Esophagus squamous epithelium (tissue), 5 donors: ENCODE measurements around the gene CCND1. TPM values are rescaled to one million over a fixed set of nuclear protein-coding genes. Genes with fewer than 3 reads are reported as not detected.

Source experiments
- DNase-seq: peaks from one replicate; lab custom pipeline; 2025; lab: John Stamatoyannopoulos, UW
- H3K27ac ChIP-seq, 4 donors: fragments of 200-600 bp; sonication (generic); one replicate each; pipeline ENCODE4 v1.5.1; 2016 to 2019; ENCODE audit warnings: mild to moderate bottlenecking in 1 of 4
- H3K27me3 ChIP-seq, 4 donors: fragments of 200-600 bp; sonication (generic); 1 replicate in 3 of 4; 2 replicates in 1 of 4; pipeline versions ENCODE4 v1.5.1 to v1.6.0; 2017 to 2021; ENCODE audit warnings: antibody characterized with exemption in 1 of 4
- H3K36me3 ChIP-seq, 3 donors: fragments of 200-600 bp; sonication (generic); one replicate each; pipeline ENCODE4 v1.5.1; 2016 to 2019
- H3K4me1 ChIP-seq, 3 donors: fragments of 200-600 bp; sonication (generic); one replicate each; pipeline ENCODE4 v1.5.1; 2017 to 2019
- H3K4me3 ChIP-seq, 4 donors: fragments of 200-600 bp; sonication (generic); 1 replicate in 3 of 4; 2 replicates in 1 of 4; pipeline ENCODE4 v1.5.1; 2016 to 2019; ENCODE audit warnings: mild to moderate bottlenecking in 2 of 4, moderate library complexity in 1 of 4
- H3K9me3 ChIP-seq, 3 donors: fragments of 200-600 bp; sonication (generic); one replicate each; pipeline ENCODE4 v1.5.1; 2016 to 2019
- POLR2A ChIP-seq, 4 donors: fragments of 450-650 bp; IDR thresholded peaks; one replicate each; pipeline ENCODE4 v1.6.1; 2017; ENCODE audit warnings: antibody characterized with exemption in 4 of 4, mild to moderate bottlenecking in 4 of 4, moderate library complexity in 3 of 4
- WGBS, 2 donors: methylation state at CpG; one replicate each; pipeline ENCODE4 v1.1.5; 2018; 5-methylcytosine and 5-hydroxymethylcytosine counted together
- intact Hi-C: fragments of 100-400 bp; cut with DNase I; formaldehyde crosslinking; loops from one replicate; pipeline ENCODE4 v1.15.0; 2022
- total RNA-seq, 4 donors: library from RNA; depleted of rRNA; stranded (reverse); fragments of >200 nt; gene quantifications; one replicate each; pipeline ENCODE4 v1.1.0, GENCODE V29; 2016
- TF ChIP-seq, protein P1 (sequence below), 6 experiments: fragments of 450-650 bp in 4 of 6; fragments of 200-600 bp in 2 of 6; sonication (generic) in 2 of 6; IDR thresholded peaks; one replicate each; pipeline ENCODE4 v1.5.1; 2016 to 2019; ENCODE audit warnings: antibody characterized with exemption in 6 of 6, mild to moderate bottlenecking in 4 of 6, moderate library complexity in 4 of 6
- donor health status: DM: yes; HTN: yes; CAD: no.

Gene CCND1
- total RNA-seq, 4 donors from 2014 or later, result 64.1 to 216 (median 145) TPM

- intact Hi-C loops, result no loop called here
- no peaks in the 10 kb centered on the region for H3K9me3 ChIP-seq
- H3K27ac ChIP-seq, result no peak overlapping the region
- no peak for TF ChIP-seq POLR2A (IDR thresholded peaks at IDR 0.05)
- TF ChIP-seq, protein P1, sequence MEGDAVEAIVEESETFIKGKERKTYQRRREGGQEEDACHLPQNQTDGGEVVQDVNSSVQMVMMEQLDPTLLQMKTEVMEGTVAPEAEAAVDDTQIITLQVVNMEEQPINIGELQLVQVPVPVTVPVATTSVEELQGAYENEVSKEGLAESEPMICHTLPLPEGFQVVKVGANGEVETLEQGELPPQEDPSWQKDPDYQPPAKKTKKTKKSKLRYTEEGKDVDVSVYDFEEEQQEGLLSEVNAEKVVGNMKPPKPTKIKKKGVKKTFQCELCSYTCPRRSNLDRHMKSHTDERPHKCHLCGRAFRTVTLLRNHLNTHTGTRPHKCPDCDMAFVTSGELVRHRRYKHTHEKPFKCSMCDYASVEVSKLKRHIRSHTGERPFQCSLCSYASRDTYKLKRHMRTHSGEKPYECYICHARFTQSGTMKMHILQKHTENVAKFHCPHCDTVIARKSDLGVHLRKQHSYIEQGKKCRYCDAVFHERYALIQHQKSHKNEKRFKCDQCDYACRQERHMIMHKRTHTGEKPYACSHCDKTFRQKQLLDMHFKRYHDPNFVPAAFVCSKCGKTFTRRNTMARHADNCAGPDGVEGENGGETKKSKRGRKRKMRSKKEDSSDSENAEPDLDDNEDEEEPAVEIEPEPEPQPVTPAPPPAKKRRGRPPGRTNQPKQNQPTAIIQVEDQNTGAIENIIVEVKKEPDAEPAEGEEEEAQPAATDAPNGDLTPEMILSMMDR (IDR thresholded peaks at IDR 0.05), result no peak
- 73 to 74% methylated on average over 11 of the region's 11 CpGs for WGBS, 2 donors
- peaks cover 0 to 65% (median 30%) of the 10 kb centered on the region in 3 donors for H3K36me3 ChIP-seq
- no peaks in the 10 kb centered on the region for H3K27me3 ChIP-seq
- peaks cover 13 to 47% (median 15%) of the 10 kb centered on the region in 3 donors for H3K4me1 ChIP-seq
- DNase-seq, result no peak
- H3K4me3 ChIP-seq, result no peak overlapping the region
Measured at GRCh38 chr11:69652999-69653398, 12.0 kb downstream of the CCND1 start.

- H3K27ac ChIP-seq, result no peak overlapping the region
- TF ChIP-seq, protein P1 (IDR thresholded peaks at IDR 0.05), result no peak
- TF ChIP-seq POLR2A (IDR thresholded peaks at IDR 0.05), result no peak
- no peak overlapping the region for H3K4me3 ChIP-seq
- no peaks in the 10 kb centered on the region for H3K27me3 ChIP-seq
- H3K36me3 ChIP-seq, result peaks cover 0 to 61% (median 30%) of the 10 kb centered on the region in 3 donors
- peaks cover 13 to 50% (median 15%) of the 10 kb centered on the region in 3 donors for H3K4me1 ChIP-seq
- 87 to 91% methylated on average over 21 to 23 of the region's 23 CpGs for WGBS, 2 donors
- DNase-seq, result no peak
- no peaks in the 10 kb centered on the region for H3K9me3 ChIP-seq
- intact Hi-C loops, result no loop called here
Measured at GRCh38 chr11:69653406-69653960, 12.5 kb downstream of the CCND1 start.

DNA sequence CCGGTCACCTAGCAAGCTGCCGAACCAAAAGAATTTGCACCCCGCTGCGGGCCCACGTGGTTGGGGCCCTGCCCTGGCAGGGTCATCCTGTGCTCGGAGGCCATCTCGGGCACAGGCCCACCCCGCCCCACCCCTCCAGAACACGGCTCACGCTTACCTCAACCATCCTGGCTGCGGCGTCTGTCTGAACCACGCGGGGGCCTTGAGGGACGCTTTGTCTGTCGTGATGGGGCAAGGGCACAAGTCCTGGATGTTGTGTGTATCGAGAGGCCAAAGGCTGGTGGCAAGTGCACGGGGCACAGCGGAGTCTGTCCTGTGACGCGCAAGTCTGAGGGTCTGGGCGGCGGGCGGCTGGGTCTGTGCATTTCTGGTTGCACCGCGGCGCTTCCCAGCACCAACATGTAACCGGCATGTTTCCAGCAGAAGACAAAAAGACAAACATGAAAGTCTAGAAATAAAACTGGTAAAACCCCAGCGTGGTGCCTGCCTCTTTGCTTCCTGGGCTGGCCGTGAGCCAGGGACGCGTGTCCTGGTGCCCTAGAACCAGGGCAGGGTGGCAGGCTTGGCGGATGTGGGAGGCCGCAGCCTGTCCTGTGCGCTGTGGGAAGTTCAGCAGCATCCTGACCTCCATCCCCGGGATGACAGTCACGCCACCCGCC is 13.2 kb downstream of the CCND1 start:
- no peak for TF ChIP-seq POLR2A (IDR thresholded peaks at IDR 0.05)
- TF ChIP-seq, protein P1 (IDR thresholded peaks at IDR 0.05), result no peak
- Histone ChIP-seq H3K9me3 (no peaks in the 10 kb centered on the region), H3K27ac (peak overlapping the region in 2 of 4 donors; percentile 39 to 40), H3K4me1 (peaks cover 13 to 47% (median 15%) of the 10 kb centered on the region in 3 donors), H3K27me3 (no peaks in the 10 kb centered on the region), H3K4me3 (no peak overlapping the region), H3K36me3 (peaks cover 0 to 54% (median 30%) of the 10 kb centered on the region in 3 donors)
- WGBS, 2 donors, result 94% methylated on average over 6 of the region's 38 CpGs; no CpG with 5 or more reads in 1 of the 2 donors
- DNase-seq, result no peak
- intact Hi-C loops, result no loop called here

- TF ChIP-seq POLR2A (IDR thresholded peaks at IDR 0.05), result no peak
- TF ChIP-seq, protein P1 (IDR thresholded peaks at IDR 0.05), result no peak
- 41 to 43% methylated on average over 6 to 11 of the region's 27 CpGs for WGBS, 2 donors
- intact Hi-C loops, result no loop called here
Measured at GRCh38 chr11:69654660-69655478, 13.9 kb downstream of the CCND1 start.

More at GRCh38 chr11:69654660-69655478, 13.9 kb downstream of the CCND1 start:
- Histone ChIP-seq H3K4me3 (no peak overlapping the region), H3K9me3 (no peaks in the 10 kb centered on the region), H3K27ac (peak overlapping the region in 3 of 4 donors; percentile 28 to 40 (median 39)), H3K27me3 (no peaks in the 10 kb centered on the region), H3K4me1 (peaks cover 13 to 40% (median 15%) of the 10 kb centered on the region in 3 donors), H3K36me3 (peaks cover 0 to 47% (median 26%) of the 10 kb centered on the region in 3 donors)
- no peak for DNase-seq
